ENCODE results near the gene B3GALT4. TPM values are rescaled to one million over a fixed set of nuclear protein-coding genes. Genes with fewer than 3 reads are reported as not detected.
A peak's percentile ranks its signal among the peaks of the same experiment; 100 is the strongest.

B3GALT4 gene
- total RNA-seq, 1 donor from 2014 or later, result 5.6 TPM

DNA sequence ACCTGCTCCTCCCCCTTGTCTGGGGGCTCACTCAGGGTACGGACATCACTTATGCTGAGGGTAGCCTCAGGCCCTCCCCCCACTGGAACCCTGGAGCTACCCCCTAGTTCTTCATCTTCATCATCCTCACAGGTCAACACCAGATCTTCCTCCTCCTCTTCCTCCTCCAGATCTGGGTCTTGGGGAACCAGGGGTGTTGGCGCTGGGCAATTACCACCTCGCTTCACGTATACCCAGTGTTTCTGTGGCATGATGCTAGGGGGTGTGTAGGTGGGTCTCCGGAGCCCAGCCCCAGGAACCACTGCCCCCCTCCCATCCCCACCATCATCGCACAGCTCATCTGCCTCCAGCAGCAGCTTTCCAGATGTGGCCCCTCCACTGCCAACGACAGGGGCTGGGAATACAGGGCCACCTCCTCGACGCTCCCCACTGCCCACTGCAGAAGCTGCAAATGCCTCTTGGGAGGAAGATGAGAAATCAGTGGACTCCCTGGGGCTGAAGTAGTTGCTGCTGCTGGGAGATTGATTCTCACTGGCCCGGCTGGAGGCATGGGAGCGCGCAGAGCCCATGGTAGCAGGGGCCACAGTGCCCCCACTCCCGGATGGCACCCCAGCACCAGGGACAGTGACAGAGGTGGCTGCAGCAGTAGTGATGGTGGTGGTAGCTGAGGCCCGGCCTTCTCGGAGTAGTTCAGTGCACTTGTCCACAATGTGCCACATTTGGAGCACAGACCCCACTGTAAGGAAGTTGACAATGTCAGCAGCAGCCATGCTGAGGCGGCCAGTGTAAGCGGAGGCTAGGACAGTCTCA lies 39.1 kb downstream of the B3GALT4 start:
- H3K27me3 Mint-ChIP-seq (ENCODE audit: insufficient read depth), result no peaks in the 10 kb centered on the region
- peaks cover 54% of the 10 kb centered on the region for H3K36me3 Mint-ChIP-seq (ENCODE audit: low read depth)
- no peaks in the 10 kb centered on the region for H3K9me3 Mint-ChIP-seq
- intact Hi-C loops (cut with micrococcal nuclease), result loop anchor here (2.0 kb wide), 1 partner anchor 255 kb away; no protein-coding TSS in a partner anchor
- peak overlapping the region; percentile 99 for H3K27ac Mint-ChIP-seq
- no peak for DNase-seq (ENCODE audit: low spot score)
- H3K4me1 Mint-ChIP-seq (ENCODE audit: low read depth), result peaks cover 70% of the 10 kb centered on the region
- H3K4me3 Mint-ChIP-seq, result peak overlapping the region; percentile 77

DNA sequence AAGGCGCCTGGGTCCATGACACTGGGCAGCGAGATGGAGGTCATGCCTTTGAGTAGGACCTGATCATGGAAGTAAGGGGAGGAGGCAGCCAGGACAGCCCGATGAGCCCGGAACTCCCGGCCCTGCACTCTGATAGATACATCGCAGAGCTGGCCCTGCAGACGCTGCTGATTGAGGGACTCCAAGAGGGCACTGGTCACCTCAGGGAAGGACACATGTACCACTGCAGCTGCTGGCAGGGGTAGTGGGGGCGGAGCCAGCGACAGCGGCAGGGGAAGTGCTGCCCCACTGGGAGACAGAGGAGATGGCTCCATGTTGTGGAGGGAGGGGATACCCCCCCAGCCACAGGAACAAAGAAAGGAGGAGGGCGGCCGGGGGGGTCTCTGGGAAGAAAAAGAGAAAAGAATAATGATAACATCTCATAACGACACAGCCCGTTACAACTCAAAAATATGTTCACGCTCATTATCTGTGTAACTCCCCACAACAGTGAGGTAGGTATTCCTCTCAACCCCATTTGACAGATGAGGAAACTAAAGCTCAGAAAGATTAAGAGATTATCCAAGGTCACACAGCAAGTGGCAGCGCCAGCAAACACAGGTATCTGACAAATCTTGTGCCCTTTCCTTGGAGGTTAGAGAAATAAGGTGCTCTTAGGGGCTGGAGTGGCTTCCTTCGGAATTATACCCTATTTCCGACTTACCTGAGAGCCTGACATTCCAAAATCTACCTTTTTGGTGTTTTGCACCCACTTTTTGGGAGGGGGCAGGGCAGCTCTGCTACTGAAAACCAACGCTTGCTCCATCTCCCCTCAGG lies 39.9 kb downstream of the B3GALT4 start:
- DNase-seq (ENCODE audit: low spot score), result no peak
- Mint-ChIP-seq H3K4me1 (ENCODE audit: low read depth) (peaks cover 74% of the 10 kb centered on the region), H3K27me3 (ENCODE audit: insufficient read depth) (no peaks in the 10 kb centered on the region), H3K4me3 (peak overlapping the region; percentile 77), H3K36me3 (ENCODE audit: low read depth) (peaks cover 54% of the 10 kb centered on the region), H3K9me3 (no peaks in the 10 kb centered on the region), H3K27ac (peak overlapping the region; percentile 71)
- intact Hi-C loops (cut with micrococcal nuclease), result loop anchor here (1.0 kb wide), 1 partner anchor 28 kb away; the partner anchor contains the start of genes PFDN6 and WDR46

DNA sequence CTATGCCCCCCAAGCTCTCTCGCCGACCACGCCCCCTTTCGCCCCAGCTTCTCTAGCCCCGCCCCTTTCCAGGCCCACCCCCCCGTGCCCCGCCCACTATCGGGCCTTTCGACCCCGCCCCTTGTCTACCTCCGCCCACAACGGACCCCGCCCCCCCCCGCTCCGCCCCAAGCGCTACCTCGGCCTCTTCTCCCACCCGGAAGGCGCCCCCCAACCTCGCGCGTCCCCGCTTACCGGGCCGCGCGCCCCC lies 40.4 kb downstream of the B3GALT4 start:
- Mint-ChIP-seq H3K4me3 (peak overlapping the region; percentile 77), H3K27ac (peak overlapping the region; percentile 71), H3K9me3 (no peaks in the 10 kb centered on the region), H3K4me1 (ENCODE audit: low read depth) (peaks cover 74% of the 10 kb centered on the region), H3K36me3 (ENCODE audit: low read depth) (peaks cover 53% of the 10 kb centered on the region), H3K27me3 (ENCODE audit: insufficient read depth) (no peaks in the 10 kb centered on the region)
- no peak for DNase-seq (ENCODE audit: low spot score)
- intact Hi-C loops (cut with micrococcal nuclease), result loop anchor here (1.0 kb wide), 1 partner anchor 28 kb away; the partner anchor contains the start of genes PFDN6 and WDR46

DNA sequence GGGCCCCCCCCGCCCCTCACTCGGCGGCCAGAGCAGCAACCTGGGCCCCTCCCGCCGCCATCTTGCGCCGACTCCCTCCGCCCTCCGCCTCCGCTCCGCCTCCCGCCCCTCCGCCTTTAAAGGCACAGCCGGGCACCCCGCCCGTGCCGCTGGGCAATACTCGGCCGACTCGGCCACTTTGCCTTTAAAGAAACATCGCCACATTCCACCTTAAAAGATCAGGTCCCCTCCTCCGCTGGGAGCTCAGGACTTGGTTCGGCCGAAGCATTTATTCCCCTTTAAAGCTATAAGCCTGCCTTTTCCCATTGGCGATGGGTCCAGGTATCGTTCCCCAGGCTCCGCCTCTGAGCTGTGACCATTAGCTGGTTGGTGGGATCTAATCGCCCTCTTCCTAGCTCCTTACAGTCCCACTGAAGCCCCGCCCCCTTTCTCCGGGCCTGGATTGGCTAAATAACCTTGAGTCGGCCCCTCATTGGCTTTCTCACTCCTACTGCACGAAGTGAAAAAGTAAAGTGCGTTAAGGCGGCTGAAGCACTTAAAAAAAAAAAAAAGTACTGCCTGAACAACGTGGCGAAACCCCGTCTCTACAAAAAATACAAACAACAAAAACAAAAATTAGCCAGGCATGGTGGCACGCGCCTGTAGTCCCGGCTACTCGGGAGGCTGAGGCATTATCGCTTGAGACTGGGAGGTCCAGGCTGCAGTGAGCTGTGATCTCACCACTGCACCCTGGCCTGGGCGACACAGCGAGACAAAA lies 40.9 kb downstream of the B3GALT4 start, which contains the start of gene ZBTB22:
Gene ZBTB22 (minus strand): TSS at position 76 of the 757 bp plus-strand sequence. CDS start 828 bp downstream, outside the sequence.
- no peaks in the 10 kb centered on the region for H3K27me3 Mint-ChIP-seq (ENCODE audit: insufficient read depth)
- DNase-seq (ENCODE audit: low spot score), result peak; percentile 92
- intact Hi-C loops (cut with micrococcal nuclease), result loop anchor here (1.0 kb wide), 5 partner anchors 20 to 136 kb away; partner anchors contain the start of genes KIFC1, PFDN6, RGL2 and WDR46
- H3K36me3 Mint-ChIP-seq (ENCODE audit: low read depth), result peaks cover 50% of the 10 kb centered on the region
- peak within 1 kb of the TSS; percentile 94 for H3K27ac Mint-ChIP-seq
- H3K4me1 Mint-ChIP-seq (ENCODE audit: low read depth), result peaks cover 74% of the 10 kb centered on the region
- H3K4me3 Mint-ChIP-seq, result peak within 1 kb of the TSS; percentile 97
- no peaks in the 10 kb centered on the region for H3K9me3 Mint-ChIP-seq

DNA sequence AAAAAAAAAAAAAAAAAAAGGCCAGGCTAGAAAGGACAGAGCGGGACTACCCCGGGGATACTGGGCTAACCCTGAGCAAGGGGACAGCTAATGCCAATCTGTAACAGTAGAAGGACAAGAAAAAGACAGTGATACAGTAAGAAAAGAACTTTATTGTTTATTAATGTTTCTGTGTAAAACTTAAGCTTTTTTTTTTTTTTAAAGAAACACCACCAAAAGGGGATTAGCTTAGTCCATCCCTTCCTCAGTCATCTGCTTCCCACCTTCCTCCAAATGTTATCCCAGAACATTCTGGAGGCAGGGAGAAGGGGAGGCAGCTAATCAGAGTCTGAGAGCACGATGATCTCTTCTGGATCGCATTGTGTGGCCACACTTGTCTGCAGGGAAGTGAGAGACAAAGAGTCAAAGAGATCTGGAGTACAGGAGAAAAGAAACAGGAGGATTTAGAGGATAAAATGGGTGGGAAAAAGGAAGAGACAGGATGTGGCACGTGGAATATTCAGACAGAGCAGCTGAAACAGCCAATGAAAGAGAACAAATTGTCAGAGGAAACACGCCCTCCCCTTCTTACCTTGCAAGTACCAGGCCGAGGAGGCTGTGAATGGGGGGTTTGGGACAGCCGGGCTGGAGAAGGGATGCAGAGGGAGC lies 41.6 kb downstream of the B3GALT4 start:
- no peaks in the 10 kb centered on the region for H3K27me3 Mint-ChIP-seq (ENCODE audit: insufficient read depth)
- peak overlapping the region; percentile 97 for H3K4me3 Mint-ChIP-seq
- no peaks in the 10 kb centered on the region for H3K9me3 Mint-ChIP-seq
- H3K4me1 Mint-ChIP-seq (ENCODE audit: low read depth), result peaks cover 81% of the 10 kb centered on the region
- H3K36me3 Mint-ChIP-seq (ENCODE audit: low read depth), result peaks cover 47% of the 10 kb centered on the region
- intact Hi-C loops (cut with micrococcal nuclease), result loop anchor here (1.0 kb wide), 4 partner anchors 20 to 136 kb away; partner anchors contain the start of genes KIFC1, RGL2 and ZBTB9
- H3K27ac Mint-ChIP-seq, result peak overlapping the region; percentile 94
- no peak for DNase-seq (ENCODE audit: low spot score)

DNA sequence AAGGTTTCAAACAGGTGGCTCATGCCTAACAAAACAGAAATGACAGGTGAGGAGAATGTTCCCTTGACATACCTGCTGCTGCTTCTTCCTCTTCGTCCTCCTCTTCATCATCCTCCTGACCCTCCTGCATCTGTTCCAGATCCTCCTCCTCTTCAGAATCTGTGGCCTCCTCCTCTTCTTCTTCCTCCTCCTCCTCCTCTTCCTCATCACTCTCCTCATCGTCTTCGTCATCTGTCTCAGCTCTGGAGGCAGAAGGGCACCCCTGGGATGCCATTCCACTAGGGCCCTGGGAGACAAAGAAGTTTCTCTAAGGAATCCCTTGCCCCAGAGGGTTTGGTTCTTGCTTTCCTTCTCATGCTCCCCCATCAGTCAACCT lies 43.0 kb downstream of the B3GALT4 start:
- Mint-ChIP-seq H3K36me3 (ENCODE audit: low read depth) (peaks cover 40% of the 10 kb centered on the region), H3K27me3 (ENCODE audit: insufficient read depth) (no peaks in the 10 kb centered on the region), H3K9me3 (no peaks in the 10 kb centered on the region), H3K4me1 (ENCODE audit: low read depth) (peaks cover 80% of the 10 kb centered on the region), H3K27ac (peak overlapping the region; percentile 38), H3K4me3 (peak overlapping the region; percentile 97)
- intact Hi-C loops (cut with micrococcal nuclease), result no loop called here
- no peak for DNase-seq (ENCODE audit: low spot score)

DNA sequence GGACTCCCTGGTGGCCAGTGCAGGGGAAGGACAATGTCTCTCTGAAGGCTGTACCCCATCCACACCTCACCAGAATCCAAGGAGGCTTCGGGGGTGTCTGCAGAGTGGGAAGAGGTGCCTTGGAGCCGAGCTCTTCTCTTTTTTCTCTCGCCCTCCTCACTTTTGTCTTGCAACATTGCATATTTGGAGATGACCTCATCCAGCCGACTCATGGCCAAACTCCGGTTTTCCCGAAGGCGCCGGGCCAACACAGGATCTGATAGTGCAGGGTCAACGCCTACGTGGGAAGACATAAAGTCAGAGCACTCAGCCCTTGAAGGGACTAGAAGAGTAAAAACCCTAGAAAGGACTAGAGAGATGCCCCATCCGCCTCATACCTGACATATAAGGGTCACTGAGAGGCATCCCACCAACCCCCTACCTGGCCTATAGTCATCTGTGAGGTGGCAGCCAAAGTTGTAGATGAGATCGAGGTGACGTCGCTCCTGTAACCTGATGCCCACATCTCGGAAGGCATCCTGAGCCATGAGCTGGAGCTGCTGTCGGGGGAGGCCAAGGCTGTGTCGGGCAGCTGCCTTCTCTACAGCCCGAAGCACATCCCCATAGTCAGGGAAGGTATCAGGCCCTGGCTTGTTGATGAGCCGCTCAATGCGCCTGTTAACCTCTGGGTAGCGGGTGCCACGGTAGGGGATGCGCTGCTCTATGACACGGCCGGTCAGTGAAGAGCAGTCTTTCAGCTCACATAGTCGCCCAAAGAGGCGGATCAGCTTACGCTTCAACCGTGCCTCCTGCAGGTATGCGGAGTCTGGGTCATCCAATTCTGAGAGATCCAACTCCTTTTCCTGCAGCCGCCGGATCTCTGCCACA lies 43.6 kb downstream of the B3GALT4 start:
- intact Hi-C loops (cut with micrococcal nuclease), result no loop called here
- Mint-ChIP-seq H3K4me3 (peak overlapping the region; percentile 97), H3K36me3 (ENCODE audit: low read depth) (peaks cover 40% of the 10 kb centered on the region), H3K9me3 (no peaks in the 10 kb centered on the region), H3K27ac (no peak overlapping the region), H3K4me1 (ENCODE audit: low read depth) (peaks cover 75% of the 10 kb centered on the region), H3K27me3 (ENCODE audit: insufficient read depth) (no peaks in the 10 kb centered on the region)
- DNase-seq (ENCODE audit: low spot score), result no peak

DNA sequence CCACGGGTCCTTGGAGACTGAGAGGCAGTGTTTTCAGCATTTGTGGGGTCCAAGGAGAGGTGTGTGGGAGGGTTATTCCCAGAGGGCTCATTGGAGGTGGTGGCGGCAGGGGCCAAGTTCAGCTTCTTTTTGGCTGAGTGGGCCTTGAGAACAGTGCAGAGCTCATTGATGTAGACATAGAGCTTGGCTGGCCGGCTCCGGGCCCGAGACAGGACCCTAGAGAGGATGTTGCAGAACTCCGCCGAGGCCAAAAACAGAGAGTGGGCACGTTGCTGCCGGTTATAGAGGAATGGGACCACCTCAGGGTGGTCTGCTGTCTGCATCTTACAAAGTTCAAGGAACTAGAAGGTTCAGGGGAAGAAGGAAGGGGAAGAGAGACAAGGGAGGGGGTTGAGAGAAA lies 44.3 kb downstream of the B3GALT4 start:
- intact Hi-C loops (cut with micrococcal nuclease), result no loop called here
- Mint-ChIP-seq H3K4me3 (peak overlapping the region; percentile 97), H3K36me3 (ENCODE audit: low read depth) (peaks cover 39% of the 10 kb centered on the region), H3K9me3 (no peaks in the 10 kb centered on the region), H3K27ac (peak overlapping the region; percentile 84), H3K27me3 (ENCODE audit: insufficient read depth) (no peaks in the 10 kb centered on the region), H3K4me1 (ENCODE audit: low read depth) (peaks cover 68% of the 10 kb centered on the region)
- DNase-seq (ENCODE audit: low spot score), result no peak

DNA sequence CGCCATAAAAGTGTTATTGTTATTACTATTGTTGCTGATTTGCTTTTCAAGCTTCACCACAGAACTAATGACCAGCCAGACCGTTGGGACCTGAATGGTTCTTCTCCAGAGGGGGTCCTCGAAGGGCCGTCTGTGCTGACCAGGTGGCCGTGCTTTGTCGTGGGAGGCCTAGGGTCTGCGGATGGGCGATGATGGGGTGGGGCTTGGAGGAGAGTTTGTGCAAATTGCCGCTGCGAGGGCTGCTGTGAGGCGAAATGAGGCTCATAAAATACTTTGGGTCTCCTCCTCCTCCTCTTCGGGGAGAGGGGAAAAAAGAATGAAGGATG lies 46.7 kb downstream of the B3GALT4 start:
- Mint-ChIP-seq H3K9me3 (no peaks in the 10 kb centered on the region), H3K4me1 (ENCODE audit: low read depth) (peaks cover 55% of the 10 kb centered on the region), H3K27me3 (ENCODE audit: insufficient read depth) (no peaks in the 10 kb centered on the region), H3K27ac (peak overlapping the region; percentile 98), H3K4me3 (peak overlapping the region; percentile 97), H3K36me3 (ENCODE audit: low read depth) (peaks cover 30% of the 10 kb centered on the region)
- DNase-seq (ENCODE audit: low spot score), result no peak
- intact Hi-C loops (cut with micrococcal nuclease), result loop anchor here (1.0 kb wide), 9 partner anchors 9 to 131 kb away; partner anchors contain the start of genes KIFC1, PFDN6, TAPBP and VPS52

DNA sequence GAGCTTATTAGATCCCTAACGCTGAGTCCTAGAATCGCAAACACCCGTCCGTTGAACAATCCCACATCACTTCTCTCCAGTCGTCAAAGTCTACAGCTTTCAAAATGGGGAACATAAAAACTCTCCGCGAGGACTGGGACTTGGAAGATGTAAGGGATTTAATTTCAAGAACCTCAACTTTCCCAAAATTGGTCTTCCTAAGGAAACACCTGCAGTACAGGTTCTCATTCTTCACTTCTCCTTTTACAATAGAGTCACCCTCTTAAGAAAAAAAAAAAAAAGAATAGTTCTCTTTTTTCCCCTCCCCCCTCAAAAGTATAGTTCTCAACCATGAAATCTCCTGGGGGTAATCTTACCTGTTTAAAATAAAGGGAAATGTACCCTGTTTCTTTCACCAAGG lies 47.2 kb downstream of the B3GALT4 start:
- peak overlapping the region; percentile 97 for H3K4me3 Mint-ChIP-seq
- peaks cover 50% of the 10 kb centered on the region for H3K4me1 Mint-ChIP-seq (ENCODE audit: low read depth)
- H3K9me3 Mint-ChIP-seq, result no peaks in the 10 kb centered on the region
- H3K36me3 Mint-ChIP-seq (ENCODE audit: low read depth), result peaks cover 26% of the 10 kb centered on the region
- no peak overlapping the region for H3K27ac Mint-ChIP-seq
- peaks cover 2% of the 10 kb centered on the region for H3K27me3 Mint-ChIP-seq (ENCODE audit: insufficient read depth)
- intact Hi-C loops (cut with micrococcal nuclease), result no loop called here
- DNase-seq (ENCODE audit: low spot score), result no peak
